ENCODE measurements around the gene TCEA2. TPM values are rescaled to one million over a fixed set of nuclear protein-coding genes. Genes with fewer than 3 reads are reported as not detected.

Gene TCEA2
- polyA plus RNA-seq, 3 donors, result 15.7 to 24.3 (median 16.0) TPM

DNA sequence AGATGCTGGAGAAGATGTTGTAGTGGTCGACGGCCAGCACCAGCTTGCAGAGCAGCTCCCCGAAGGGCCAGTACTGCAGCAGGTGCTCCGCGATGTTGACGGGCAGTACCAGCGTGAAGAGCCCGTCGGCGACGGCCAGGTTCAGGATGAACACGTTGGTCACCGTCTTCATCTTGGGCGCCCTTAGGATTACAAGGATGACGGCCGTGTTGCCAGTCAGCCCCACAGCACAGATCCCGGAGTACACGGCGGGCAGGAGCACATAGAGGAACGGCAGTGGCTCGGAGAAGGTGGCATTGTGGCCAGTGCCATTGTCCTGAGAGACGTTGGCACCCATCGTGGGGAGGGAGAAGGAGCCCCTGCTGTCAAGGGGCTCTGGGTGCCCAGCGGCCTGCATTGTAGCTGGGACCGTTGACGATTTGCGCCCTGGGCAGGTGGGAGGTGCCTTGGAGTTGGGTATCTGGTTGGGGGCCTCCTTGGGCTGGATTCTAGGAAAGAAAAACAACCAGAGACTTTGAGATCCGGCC is 43.5 kb downstream of the TCEA2 start:
- Histone ChIP-seq H3K27ac (ENCODE audit: low read depth in 1 of 2, low read length in 2 of 2) (no peak overlapping the region), H3K4me2 (replicated peaks; ENCODE audit: extremely low read depth, low read length, poor library complexity, severe bottlenecking) (no peak overlapping the region), H4K20me1 (ENCODE audit: insufficient read depth, low read length) (peaks cover 4% of the 10 kb centered on the region), H3K4me3 (replicated peaks in 1 of 3; ENCODE audit: low read depth in 2 of 3, low read length in 3 of 3) (no peak overlapping the region), H3K9ac (ENCODE audit: insufficient read depth, low read length, poor library complexity, severe bottlenecking) (no peak overlapping the region), H3K27me3 (ENCODE audit: control insufficient read depth in 2 of 2, insufficient read depth in 2 of 2, low read length in 2 of 2) (peaks cover 6 to 21% of the 10 kb centered on the region in 2 donors), H3K4me1 (ENCODE audit: control insufficient read depth in 1 of 2, insufficient read depth in 2 of 2, low read length in 2 of 2) (peaks cover 13 to 20% of the 10 kb centered on the region in 2 donors), H3K79me2 (ENCODE audit: insufficient read depth, low read length) (no peaks in the 10 kb centered on the region), H3K36me3 (replicated peaks in 1 of 2; ENCODE audit: control insufficient read depth in 1 of 2, insufficient read depth in 2 of 2, low read length in 2 of 2) (no peaks in the 10 kb centered on the region), H2AFZ (ENCODE audit: insufficient read depth, low read depth, low read length, poor library complexity, severe bottlenecking) (no peak overlapping the region), H3K9me3 (replicated peaks in 1 of 2; ENCODE audit: control insufficient read depth in 1 of 2, insufficient read depth in 1 of 2, low read length in 2 of 2) (no peaks in the 10 kb centered on the region)
- TF ChIP-seq, protein P1, sequence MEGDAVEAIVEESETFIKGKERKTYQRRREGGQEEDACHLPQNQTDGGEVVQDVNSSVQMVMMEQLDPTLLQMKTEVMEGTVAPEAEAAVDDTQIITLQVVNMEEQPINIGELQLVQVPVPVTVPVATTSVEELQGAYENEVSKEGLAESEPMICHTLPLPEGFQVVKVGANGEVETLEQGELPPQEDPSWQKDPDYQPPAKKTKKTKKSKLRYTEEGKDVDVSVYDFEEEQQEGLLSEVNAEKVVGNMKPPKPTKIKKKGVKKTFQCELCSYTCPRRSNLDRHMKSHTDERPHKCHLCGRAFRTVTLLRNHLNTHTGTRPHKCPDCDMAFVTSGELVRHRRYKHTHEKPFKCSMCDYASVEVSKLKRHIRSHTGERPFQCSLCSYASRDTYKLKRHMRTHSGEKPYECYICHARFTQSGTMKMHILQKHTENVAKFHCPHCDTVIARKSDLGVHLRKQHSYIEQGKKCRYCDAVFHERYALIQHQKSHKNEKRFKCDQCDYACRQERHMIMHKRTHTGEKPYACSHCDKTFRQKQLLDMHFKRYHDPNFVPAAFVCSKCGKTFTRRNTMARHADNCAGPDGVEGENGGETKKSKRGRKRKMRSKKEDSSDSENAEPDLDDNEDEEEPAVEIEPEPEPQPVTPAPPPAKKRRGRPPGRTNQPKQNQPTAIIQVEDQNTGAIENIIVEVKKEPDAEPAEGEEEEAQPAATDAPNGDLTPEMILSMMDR (IDR thresholded peaks at IDR 0.05), result no peak
- H3K36me3 Mint-ChIP-seq, result peaks cover under 1% of the 10 kb centered on the region in 2 donors
- H3K27ac Mint-ChIP-seq, result no peak overlapping the region
- no peak for DNase-seq
- 95% methylated on average over 23 of the region's 28 CpGs for WGBS (ENCODE audit: insufficient coverage)
- intact Hi-C loops (cut with micrococcal nuclease), result no loop called here
- H3K4me3 Mint-ChIP-seq, result no peak overlapping the region
- H3K4me1 Mint-ChIP-seq, result peaks cover 16% of the 10 kb centered on the region
- peaks cover 30 to 41% (median 40%) of the 10 kb centered on the region in 3 donors for H3K27me3 Mint-ChIP-seq (ENCODE audit: low read depth in 3 of 3)
- peaks cover 0 to 2% (median 0%) of the 10 kb centered on the region in 7 donors for H3K9me3 Mint-ChIP-seq

DNA sequence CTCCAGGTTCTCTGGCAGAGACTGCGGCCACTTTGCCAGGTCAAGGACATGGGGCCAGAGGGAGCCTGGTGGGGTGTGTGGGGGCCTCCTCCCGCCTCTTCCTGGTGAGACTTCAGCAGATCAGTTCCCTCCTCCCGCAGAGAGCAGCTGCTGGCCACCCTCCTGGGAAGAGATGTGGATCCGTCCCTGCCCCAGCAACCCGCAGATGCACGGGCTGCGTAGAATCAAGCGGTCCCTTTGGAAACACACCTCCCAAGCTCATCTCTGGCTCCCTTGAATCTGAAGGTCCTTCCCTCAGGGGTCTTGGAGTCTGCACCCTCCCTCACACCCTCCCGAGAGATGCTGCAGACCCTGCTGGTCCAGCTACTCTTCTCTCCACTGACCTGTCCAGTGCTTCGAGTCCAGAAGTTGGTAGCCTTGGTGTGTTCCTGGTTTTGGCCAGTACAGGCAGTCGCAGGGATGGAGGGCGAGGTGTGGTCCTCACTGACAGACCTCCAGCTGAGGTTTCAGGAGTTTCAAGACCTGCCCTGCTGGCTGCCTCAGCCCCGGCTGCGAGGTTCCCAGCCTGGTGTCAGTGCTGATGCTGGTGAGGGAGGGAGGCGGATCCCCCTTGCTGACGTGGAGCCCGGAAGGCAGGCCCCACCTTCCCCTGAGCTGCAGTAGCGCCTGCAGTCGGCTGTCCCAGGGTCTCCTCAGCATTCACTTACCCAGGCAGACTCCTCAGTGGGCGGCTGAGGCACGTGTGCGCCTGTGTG is 44.2 kb downstream of the TCEA2 start, which contains the start of gene NPBWR2:
NPBWR2 (minus strand) TSS at position 585 of the 755 bp plus-strand sequence. CDS start 734 bp downstream, outside the sequence.
- DNase-seq, result no peak
- Histone ChIP-seq H3K27me3 (ENCODE audit: control insufficient read depth in 2 of 2, insufficient read depth in 2 of 2, low read length in 2 of 2) (peaks cover 3 to 16% of the 10 kb centered on the region in 2 donors), H3K4me3 (replicated peaks in 1 of 3; ENCODE audit: low read depth in 2 of 3, low read length in 3 of 3) (no peak within 1 kb of the TSS), H3K79me2 (ENCODE audit: insufficient read depth, low read length) (no peaks in the 10 kb centered on the region), H3K36me3 (replicated peaks in 1 of 2; ENCODE audit: control insufficient read depth in 1 of 2, insufficient read depth in 2 of 2, low read length in 2 of 2) (no peaks in the 10 kb centered on the region), H4K20me1 (ENCODE audit: insufficient read depth, low read length) (no peaks in the 10 kb centered on the region), H3K9me3 (replicated peaks in 1 of 2; ENCODE audit: control insufficient read depth in 1 of 2, insufficient read depth in 1 of 2, low read length in 2 of 2) (no peaks in the 10 kb centered on the region), H3K27ac (ENCODE audit: low read depth in 1 of 2, low read length in 2 of 2) (no peak within 1 kb of the TSS), H2AFZ (ENCODE audit: insufficient read depth, low read depth, low read length, poor library complexity, severe bottlenecking) (peak within 1 kb of the TSS; percentile 61), H3K9ac (ENCODE audit: insufficient read depth, low read length, poor library complexity, severe bottlenecking) (no peak within 1 kb of the TSS), H3K4me1 (ENCODE audit: control insufficient read depth in 1 of 2, insufficient read depth in 2 of 2, low read length in 2 of 2) (peaks cover 9 to 14% of the 10 kb centered on the region in 2 donors), H3K4me2 (replicated peaks; ENCODE audit: extremely low read depth, low read length, poor library complexity, severe bottlenecking) (peak within 1 kb of the TSS; percentile 45)
- TF ChIP-seq, protein P1 (IDR thresholded peaks at IDR 0.05), result no peak
- Mint-ChIP-seq H3K9me3 (peaks cover 0 to 2% (median 0%) of the 10 kb centered on the region in 7 donors), H3K27me3 (ENCODE audit: low read depth in 3 of 3) (peaks cover 24 to 39% (median 38%) of the 10 kb centered on the region in 3 donors), H3K36me3 (no peaks in the 10 kb centered on the region), H3K27ac (no peak within 1 kb of the TSS), H3K4me1 (peaks cover 15% of the 10 kb centered on the region), H3K4me3 (peak within 1 kb of the TSS; percentile 9 to 89)
- WGBS (ENCODE audit: insufficient coverage), result 64% methylated on average over 17 of the region's 22 CpGs
- intact Hi-C loops (cut with micrococcal nuclease), result no loop called here

Data from CD14-positive monocyte (primary cell).